ENCODE results near the gene CDK12. TPM values are rescaled to one million over a fixed set of nuclear protein-coding genes. Genes with fewer than 3 reads are reported as not detected.

CDK12 gene
- total and polyA plus RNA-seq, 8 donors, result 9.3 to 30.7 (median 15.2) TPM

DNA sequence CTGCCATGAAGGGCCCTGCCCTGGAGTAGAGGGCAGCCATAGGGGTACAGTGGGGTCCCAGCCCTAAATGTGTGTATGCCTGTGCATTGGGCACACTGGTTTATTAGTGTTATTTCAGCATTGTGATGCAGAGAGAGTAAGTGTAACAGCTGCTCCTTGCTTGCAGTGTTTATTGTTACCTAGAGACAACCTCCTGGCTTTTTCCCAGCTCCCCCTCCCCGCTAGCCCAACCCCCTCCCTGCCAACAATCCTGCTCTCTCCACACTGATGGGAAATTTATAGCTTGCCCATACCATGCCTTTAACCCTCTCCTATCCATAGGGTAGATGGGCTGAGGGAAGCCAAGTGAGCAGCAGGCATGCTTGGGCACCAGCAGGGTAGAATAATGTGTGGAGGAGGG is 95.1 kb downstream of the CDK12 start:
- H3K4me1 ChIP-seq, result no peaks in the 10 kb centered on the region
- H3K36me3 ChIP-seq, result peaks cover 0 to 12% (median 0%) of the 10 kb centered on the region in 3 donors
- WGBS, 2 donors, result 14 to 44% methylated on average over 1 of the region's 1 CpG
- TF ChIP-seq, protein P1, sequence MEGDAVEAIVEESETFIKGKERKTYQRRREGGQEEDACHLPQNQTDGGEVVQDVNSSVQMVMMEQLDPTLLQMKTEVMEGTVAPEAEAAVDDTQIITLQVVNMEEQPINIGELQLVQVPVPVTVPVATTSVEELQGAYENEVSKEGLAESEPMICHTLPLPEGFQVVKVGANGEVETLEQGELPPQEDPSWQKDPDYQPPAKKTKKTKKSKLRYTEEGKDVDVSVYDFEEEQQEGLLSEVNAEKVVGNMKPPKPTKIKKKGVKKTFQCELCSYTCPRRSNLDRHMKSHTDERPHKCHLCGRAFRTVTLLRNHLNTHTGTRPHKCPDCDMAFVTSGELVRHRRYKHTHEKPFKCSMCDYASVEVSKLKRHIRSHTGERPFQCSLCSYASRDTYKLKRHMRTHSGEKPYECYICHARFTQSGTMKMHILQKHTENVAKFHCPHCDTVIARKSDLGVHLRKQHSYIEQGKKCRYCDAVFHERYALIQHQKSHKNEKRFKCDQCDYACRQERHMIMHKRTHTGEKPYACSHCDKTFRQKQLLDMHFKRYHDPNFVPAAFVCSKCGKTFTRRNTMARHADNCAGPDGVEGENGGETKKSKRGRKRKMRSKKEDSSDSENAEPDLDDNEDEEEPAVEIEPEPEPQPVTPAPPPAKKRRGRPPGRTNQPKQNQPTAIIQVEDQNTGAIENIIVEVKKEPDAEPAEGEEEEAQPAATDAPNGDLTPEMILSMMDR (IDR thresholded peaks at IDR 0.05), result no peak
- ATAC-seq, result no peak
- FAIRE-seq, result no peak
- DNase-seq, result no peak
- H3K9me3 ChIP-seq, result no peaks in the 10 kb centered on the region
- H3K27ac ChIP-seq, result no peak overlapping the region
- intact Hi-C loops (cut with DNase I), result no loop called here
- no peak overlapping the region for H3K4me3 ChIP-seq
- no peaks in the 10 kb centered on the region for H3K27me3 ChIP-seq

DNA sequence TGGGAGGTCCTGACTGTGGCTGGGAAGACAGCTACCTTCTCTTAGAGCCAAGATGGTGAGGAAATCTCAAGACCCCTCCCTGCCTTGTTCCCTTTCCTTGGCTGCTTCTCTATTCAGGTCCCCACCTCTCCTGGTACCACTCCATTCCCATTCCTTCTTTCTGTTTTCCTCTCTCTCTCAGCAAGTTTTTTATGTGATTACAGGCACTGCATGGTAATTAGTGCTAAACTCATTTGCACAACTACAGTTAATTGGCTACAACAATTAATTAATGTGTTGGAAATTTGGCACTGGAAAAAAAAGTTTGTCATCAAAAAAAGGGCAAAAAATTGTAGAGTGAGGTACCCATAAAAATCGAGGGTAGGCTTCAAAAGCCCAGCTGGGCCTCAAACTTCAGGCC is 101.1 kb downstream of the CDK12 start:
- intact Hi-C loops (cut with DNase I), result no loop called here
- Histone ChIP-seq H3K9me3 (no peaks in the 10 kb centered on the region), H3K36me3 (peaks cover 0 to 8% (median 0%) of the 10 kb centered on the region in 3 donors), H3K27ac (no peak overlapping the region), H3K27me3 (no peaks in the 10 kb centered on the region), H3K4me3 (no peak overlapping the region), H3K4me1 (no peaks in the 10 kb centered on the region)
- DNase-seq (no peak), FAIRE-seq (no peak), ATAC-seq (no peak)
- 29 to 31% methylated on average over 1 of the region's 1 CpG for WGBS, 2 donors
- TF ChIP-seq, protein P1 (IDR thresholded peaks at IDR 0.05), result no peak

DNA sequence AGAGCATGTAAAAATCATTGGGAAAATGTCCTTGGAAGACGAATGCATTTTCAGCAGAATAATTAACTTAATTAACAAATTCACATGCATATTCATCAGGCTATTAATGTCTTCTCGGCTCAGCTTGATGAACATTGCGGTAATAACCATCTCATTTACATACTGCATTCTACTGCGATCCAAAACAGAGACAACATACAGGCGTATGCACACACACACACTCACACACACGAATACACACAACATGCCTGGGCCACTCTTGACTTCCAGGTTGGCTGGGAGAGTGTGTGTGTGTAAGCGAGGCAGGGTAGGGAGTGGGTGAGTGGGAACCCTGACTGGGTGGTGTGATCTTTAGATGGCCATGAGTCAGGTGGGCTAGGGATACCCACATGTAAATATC is 101.7 kb downstream of the CDK12 start:
- peaks cover 0 to 9% (median 0%) of the 10 kb centered on the region in 3 donors for H3K36me3 ChIP-seq
- ATAC-seq (no peak), FAIRE-seq (no peak), DNase-seq (no peak)
- intact Hi-C loops (cut with DNase I), result no loop called here
- H3K4me3 ChIP-seq, result no peak overlapping the region
- H3K4me1 ChIP-seq, result no peaks in the 10 kb centered on the region
- H3K27ac ChIP-seq, result no peak overlapping the region
- 72 to 83% methylated on average over 7 of the region's 7 CpGs for WGBS, 2 donors
- TF ChIP-seq, protein P1 (IDR thresholded peaks at IDR 0.05), result no peak
- H3K27me3 ChIP-seq, result no peaks in the 10 kb centered on the region
- no peaks in the 10 kb centered on the region for H3K9me3 ChIP-seq

DNA sequence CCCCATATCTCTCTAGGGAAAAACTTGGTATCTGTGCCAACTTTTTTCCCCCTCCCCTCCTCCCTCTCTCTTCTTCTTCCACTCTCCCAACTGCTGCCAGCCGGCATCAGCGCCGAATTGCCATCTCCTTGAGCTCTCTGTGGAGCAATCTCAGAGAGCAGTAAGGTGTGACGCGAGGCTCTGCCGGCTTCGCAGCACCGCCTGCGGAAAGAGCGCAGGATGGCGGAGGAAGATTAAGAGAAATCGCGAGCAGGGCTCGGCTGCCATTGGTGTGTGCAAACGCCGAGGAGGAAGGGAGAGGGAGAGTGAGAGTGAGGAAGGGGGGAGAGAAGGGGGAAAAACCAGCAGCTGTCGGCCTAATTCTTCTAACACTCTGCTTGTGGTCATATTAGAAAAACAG is 102.2 kb downstream of the CDK12 start:
- DNase-seq, result no peak

DNA sequence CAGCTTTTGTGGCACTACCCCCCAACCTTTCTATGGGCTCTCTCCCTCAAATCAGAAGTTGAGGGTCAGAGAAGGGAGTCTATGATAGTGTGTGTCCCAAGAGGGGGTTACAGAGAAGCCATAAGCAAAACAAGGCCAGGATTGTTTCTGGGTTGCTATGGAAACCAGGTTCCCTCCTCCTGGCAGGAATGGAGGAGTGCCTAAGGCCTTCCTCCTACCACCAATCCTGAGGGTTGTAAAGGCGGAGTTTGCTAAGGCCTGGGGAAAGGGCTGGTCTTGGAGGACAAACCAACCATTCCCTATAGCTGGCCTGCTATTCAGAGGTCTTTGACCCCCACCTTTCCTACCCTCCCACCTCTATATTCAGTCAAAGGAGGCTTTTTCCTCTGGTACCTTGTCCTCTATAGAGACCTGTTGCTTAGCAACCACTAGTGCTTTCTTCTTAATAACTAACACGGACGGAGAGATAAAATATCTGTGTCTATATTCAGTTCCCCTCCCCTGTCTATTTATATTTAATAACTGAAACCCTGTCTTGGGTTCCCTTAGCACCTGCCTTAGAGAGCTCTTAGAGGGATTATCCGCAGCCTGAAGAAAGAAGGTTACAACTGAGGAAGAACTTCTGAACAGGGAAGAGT is 103.0 kb downstream of the CDK12 start:
- no peak for FAIRE-seq
- 67 to 71% methylated on average over 4 of the region's 4 CpGs for WGBS, 2 donors
- intact Hi-C loops (cut with DNase I), result no loop called here
- H3K27ac ChIP-seq, result no peak overlapping the region
- DNase-seq, result no peak
- no peaks in the 10 kb centered on the region for H3K9me3 ChIP-seq
- no peaks in the 10 kb centered on the region for H3K27me3 ChIP-seq
- H3K4me3 ChIP-seq, result no peak overlapping the region
- ATAC-seq, result peak in 2 of 4 donors; percentile 48 to 62
- no peaks in the 10 kb centered on the region for H3K4me1 ChIP-seq
- TF ChIP-seq, protein P1 (IDR thresholded peaks at IDR 0.05), result no peak
- H3K36me3 ChIP-seq, result peaks cover 0 to 9% (median 0%) of the 10 kb centered on the region in 3 donors

More for the DNA sequence above, 102.2 kb downstream of the CDK12 start:
- 77 to 79% methylated on average over 15 to 17 of the region's 17 CpGs for WGBS, 2 donors
- TF ChIP-seq, protein P1 (IDR thresholded peaks at IDR 0.05), result no peak
- ATAC-seq (peak in 2 of 4 donors; percentile 53 to 56), FAIRE-seq (no peak)
- Histone ChIP-seq H3K27ac (no peak overlapping the region), H3K4me3 (no peak overlapping the region), H3K4me1 (no peaks in the 10 kb centered on the region), H3K36me3 (peaks cover 0 to 9% (median 0%) of the 10 kb centered on the region in 3 donors), H3K27me3 (no peaks in the 10 kb centered on the region), H3K9me3 (no peaks in the 10 kb centered on the region)
- intact Hi-C loops (cut with DNase I), result no loop called here

All from pancreas (tissue), 10 donors.